Hepatocyte (in vitro differentiated cells): ENCODE measurements around the gene MON2. TPM values are rescaled to one million over a fixed set of nuclear protein-coding genes. Genes with fewer than 3 reads are reported as not detected.

Experiments used
- DNase-seq: peaks from one replicate; pipeline ENCODE4 v3.0.0-alpha.2; 2016; ENCODE audit warnings: low spot score
- H2AFZ ChIP-seq: fragments of 200-600 bp; sonication (generic); 2 replicates; pipeline ENCODE4 v1.6.0; 2016; ENCODE audit warnings: antibody characterized with exemption, mild to moderate bottlenecking
- H3K27ac ChIP-seq: fragments of 200-600 bp; sonication (generic); 2 replicates; pipeline ENCODE4 v1.5.1; 2016; ENCODE audit warnings: mild to moderate bottlenecking
- H3K27me3 ChIP-seq: fragments of 200-600 bp; sonication (generic); 2 replicates; pipeline ENCODE4 v1.6.1; 2016
- H3K36me3 ChIP-seq: fragments of 200-600 bp; sonication (generic); replicated peaks from 2 replicates; pipeline ENCODE4 v1.5.1; 2016; ENCODE audit warnings: low read depth; ENCODE audit not compliant: insufficient read depth
- H3K4me1 ChIP-seq: fragments of 200-600 bp; sonication (generic); 2 replicates; pipeline ENCODE4 v1.5.1; 2016; ENCODE audit warnings: mild to moderate bottlenecking, moderate library complexity; ENCODE audit not compliant: insufficient read depth
- H3K4me2 ChIP-seq: fragments of 200-600 bp; sonication (generic); 2 replicates; pipeline ENCODE4 v1.6.0; 2016
- H3K4me3 ChIP-seq: fragments of 200-600 bp; sonication (generic); 2 replicates; pipeline ENCODE4 v1.5.1; 2016; ENCODE audit warnings: mild to moderate bottlenecking
- H3K79me2 ChIP-seq: fragments of 200-600 bp; sonication (generic); 2 replicates; pipeline ENCODE4 v1.6.0; 2017; ENCODE audit warnings: mild to moderate bottlenecking
- H3K9me2 ChIP-seq: fragments of 200-600 bp; sonication (generic); replicated peaks from 2 replicates; pipeline ENCODE4 v1.6.0; 2017; ENCODE audit warnings: mild to moderate bottlenecking; ENCODE audit not compliant: insufficient read depth
- H3K9me3 ChIP-seq: fragments of 200-600 bp; sonication (generic); 2 replicates; pipeline ENCODE4 v1.5.1; 2016; ENCODE audit warnings: low read depth, mild to moderate bottlenecking
- H4K20me1 ChIP-seq: fragments of 200-600 bp; sonication (generic); 2 replicates; pipeline ENCODE4 v1.6.0; 2016; ENCODE audit warnings: mild to moderate bottlenecking; ENCODE audit not compliant: insufficient read depth, poor library complexity, severe bottlenecking
- CTCF ChIP-seq: fragments of 200-600 bp; sonication (generic); IDR thresholded peaks from 2 replicates; pipeline ENCODE4 v1.5.1; 2016; ENCODE audit warnings: antibody characterized with exemption, mild to moderate bottlenecking; ENCODE audit not compliant: poor library complexity
- EZH2 ChIP-seq: fragments of 200-600 bp; sonication (generic); IDR thresholded peaks from 2 replicates; pipeline ENCODE4 v1.6.1; 2016; ENCODE audit warnings: antibody characterized with exemption, mild to moderate bottlenecking, borderline replicate concordance
- EZH2phosphoT487 ChIP-seq: fragments of 200-600 bp; sonication (generic); IDR thresholded peaks from one replicate; pipeline ENCODE4 v1.6.1; 2018; ENCODE audit warnings: antibody characterized with exemption, mild to moderate bottlenecking, low read depth, moderate library complexity; ENCODE audit not compliant: unreplicated experiment, severe bottlenecking
- WGBS: methylation state at CpG from one replicate; pipeline ENCODE4 v1.1.6; 2016; ENCODE audit warnings: low lambda C conversion rate; ENCODE audit errors: missing lambda C conversion rate; 5-methylcytosine and 5-hydroxymethylcytosine counted together
- polyA plus RNA-seq: library from polyadenylated mRNA; unstranded; fragments of >200 nt; fragmentation: Nextera tagmentation; extraction: Ambion mirVana; gene quantifications from 2 replicates; pipeline ENCODE4 v1.2.1, GENCODE V29; 2016
- total RNA-seq: library from RNA; depleted of rRNA; stranded (reverse); fragments of >200 nt; gene quantifications from 2 replicates; pipeline ENCODE4 v1.2.3, GENCODE V29; 2014

The MON2 gene
- total and polyA plus RNA-seq, 2 experiments from 2014 or later: 23.7 to 60.9 TPM

- Histone ChIP-seq H3K4me2 (no peak overlapping the region), H3K9me3 (no peaks in the 10 kb centered on the region), H4K20me1 (no peaks in the 10 kb centered on the region), H3K36me3 (no peaks in the 10 kb centered on the region), H3K27ac (no peak overlapping the region), H3K4me3 (no peak overlapping the region), H3K79me2 (no peaks in the 10 kb centered on the region), H3K9me2 (no peaks in the 10 kb centered on the region), H2AFZ (no peak overlapping the region), H3K4me1 (no peaks in the 10 kb centered on the region), H3K27me3 (no peaks in the 10 kb centered on the region)
- TF ChIP-seq CTCF (no peak), EZH2 (no peak), EZH2phosphoT487 (no peak)
- no peak for DNase-seq
- 72% methylated on average over 2 of the region's 2 CpGs for WGBS
These were observed 73.7 kb downstream of the MON2 start for GRCh38 chr12:62540354-62540753.

GRCh38 chr12:62542814-62543213, 76.2 kb downstream of the MON2 start:
- DNase-seq: no peak
- TF ChIP-seq EZH2phosphoT487: no peak
- no peak for TF ChIP-seq CTCF
- no peak for TF ChIP-seq EZH2
- H3K27me3 ChIP-seq: no peaks in the 10 kb centered on the region
- H3K4me2 ChIP-seq: no peak overlapping the region
- H3K9me3 ChIP-seq: no peaks in the 10 kb centered on the region
- no peak overlapping the region for H3K27ac ChIP-seq
- H2AFZ ChIP-seq: no peak overlapping the region
- no peaks in the 10 kb centered on the region for H3K4me1 ChIP-seq
- no peaks in the 10 kb centered on the region for H3K9me2 ChIP-seq
- H3K4me3 ChIP-seq: no peak overlapping the region
- no peaks in the 10 kb centered on the region for H4K20me1 ChIP-seq
- WGBS: 97% methylated on average over 1 of the region's 1 CpG
- H3K79me2 ChIP-seq: no peaks in the 10 kb centered on the region
- H3K36me3 ChIP-seq: no peaks in the 10 kb centered on the region

DNA sequence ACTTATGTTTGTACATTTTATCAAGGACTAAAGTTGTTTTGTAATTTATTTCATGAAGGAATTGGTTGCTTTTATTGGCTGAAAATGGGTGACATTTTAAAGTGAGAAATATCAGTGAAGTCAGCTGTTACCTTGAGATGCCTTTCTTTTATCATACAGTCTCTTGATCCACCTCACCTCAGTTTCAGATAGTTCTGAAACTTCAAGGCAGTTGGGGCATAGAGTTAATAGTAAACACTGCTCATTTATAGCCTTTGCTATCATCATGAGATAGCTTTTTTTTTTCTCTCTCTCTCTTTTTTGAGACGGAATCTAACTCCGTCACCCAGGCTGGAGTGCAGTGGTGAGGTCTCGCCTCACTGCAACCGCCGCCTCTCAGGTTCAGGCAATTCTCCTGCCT, 76.7 kb downstream of the MON2 start:
- Histone ChIP-seq H4K20me1 (no peaks in the 10 kb centered on the region), H3K4me1 (no peaks in the 10 kb centered on the region), H3K79me2 (no peaks in the 10 kb centered on the region), H3K36me3 (no peaks in the 10 kb centered on the region), H3K9me3 (no peaks in the 10 kb centered on the region), H2AFZ (no peak overlapping the region), H3K27me3 (no peaks in the 10 kb centered on the region), H3K9me2 (no peaks in the 10 kb centered on the region), H3K27ac (no peak overlapping the region), H3K4me3 (no peak overlapping the region), H3K4me2 (no peak overlapping the region)
- DNase-seq: no peak
- no peak for TF ChIP-seq CTCF
- no peak for TF ChIP-seq EZH2
- TF ChIP-seq EZH2phosphoT487: no peak
- 98% methylated on average over 5 of the region's 5 CpGs for WGBS

- Histone ChIP-seq H4K20me1 (no peaks in the 10 kb centered on the region), H3K9me2 (no peaks in the 10 kb centered on the region), H3K36me3 (no peaks in the 10 kb centered on the region), H3K4me2 (no peak overlapping the region), H3K27ac (no peak overlapping the region), H3K9me3 (no peaks in the 10 kb centered on the region), H3K4me1 (no peaks in the 10 kb centered on the region), H2AFZ (no peak overlapping the region), H3K79me2 (no peaks in the 10 kb centered on the region), H3K27me3 (no peaks in the 10 kb centered on the region), H3K4me3 (no peak overlapping the region)
- WGBS: 83% methylated on average over 3 of the region's 3 CpGs
- TF ChIP-seq EZH2phosphoT487 (no peak), EZH2 (no peak), CTCF (no peak)
- DNase-seq: no peak
These were observed 77.1 kb downstream of the MON2 start for GRCh38 chr12:62543741-62544140.
